Epithelial cell of prostate (primary cell): ENCODE data around the gene ACTR3.

Experiments
- DNase-seq: peaks from one replicate; pipeline ENCODE4 v3.0.0-alpha.2; 2011; ENCODE audit warnings: low read depth, low spot score
- H3K27ac ChIP-seq: fragments of 450-650 bp; 2 replicates; pipeline ENCODE4 v1.5.1; 2017; ENCODE audit warnings: mild to moderate bottlenecking

The ACTR3 gene

GRCh38 chr2:113981404-113982134 is 91.7 kb downstream of the ACTR3 start:
- H3K27ac ChIP-seq = no peak overlapping the region
- no peak for DNase-seq

- no peak overlapping the region for H3K27ac ChIP-seq
- no peak for DNase-seq
Observed at GRCh38 chr2:113985554-113986397, 95.9 kb downstream of the ACTR3 start.

GRCh38 chr2:113986762-113987290 is 96.9 kb downstream of the ACTR3 start:
- no peak for DNase-seq
- no peak overlapping the region for H3K27ac ChIP-seq

GRCh38 chr2:113992090-113992489 is 102.2 kb downstream of the ACTR3 start:
- DNase-seq = peak; percentile 62

GRCh38 chr2:113996671-113997594 is 107.0 kb downstream of the ACTR3 start:
- no peak overlapping the region for H3K27ac ChIP-seq
- DNase-seq = no peak

More at GRCh38 chr2:113992090-113992489, 102.2 kb downstream of the ACTR3 start:
- peak overlapping the region; percentile 52 for H3K27ac ChIP-seq

GRCh38 chr2:114001152-114001551 is 111.3 kb downstream of the ACTR3 start:
- no peak overlapping the region for H3K27ac ChIP-seq
- no peak for DNase-seq

GRCh38 chr2:114001937-114002336 is 112.0 kb downstream of the ACTR3 start:
- no peak overlapping the region for H3K27ac ChIP-seq
- DNase-seq = no peak

- H3K27ac ChIP-seq = no peak overlapping the region
- no peak for DNase-seq
Observed at GRCh38 chr2:114005110-114005783, 115.4 kb downstream of the ACTR3 start.

- no peak overlapping the region for H3K27ac ChIP-seq
- no peak for DNase-seq
Observed at GRCh38 chr2:114006460-114006859, 116.6 kb downstream of the ACTR3 start.

- DNase-seq = no peak
- H3K27ac ChIP-seq = no peak overlapping the region
Observed at GRCh38 chr2:114007436-114007835, 117.5 kb downstream of the ACTR3 start.

GRCh38 chr2:114008720-114009119 is 118.8 kb downstream of the ACTR3 start:
- DNase-seq = no peak
- no peak overlapping the region for H3K27ac ChIP-seq

GRCh38 chr2:114009205-114009944 is 119.5 kb downstream of the ACTR3 start:
- no peak overlapping the region for H3K27ac ChIP-seq
- no peak for DNase-seq

GRCh38 chr2:114010001-114010400 is 120.1 kb downstream of the ACTR3 start:
- no peak overlapping the region for H3K27ac ChIP-seq
- DNase-seq = peak; percentile 16

GRCh38 chr2:114011713-114012112 is 121.8 kb downstream of the ACTR3 start:
- H3K27ac ChIP-seq = no peak overlapping the region
- DNase-seq = no peak
